ENCODE data around the gene IDI1.

DNA sequence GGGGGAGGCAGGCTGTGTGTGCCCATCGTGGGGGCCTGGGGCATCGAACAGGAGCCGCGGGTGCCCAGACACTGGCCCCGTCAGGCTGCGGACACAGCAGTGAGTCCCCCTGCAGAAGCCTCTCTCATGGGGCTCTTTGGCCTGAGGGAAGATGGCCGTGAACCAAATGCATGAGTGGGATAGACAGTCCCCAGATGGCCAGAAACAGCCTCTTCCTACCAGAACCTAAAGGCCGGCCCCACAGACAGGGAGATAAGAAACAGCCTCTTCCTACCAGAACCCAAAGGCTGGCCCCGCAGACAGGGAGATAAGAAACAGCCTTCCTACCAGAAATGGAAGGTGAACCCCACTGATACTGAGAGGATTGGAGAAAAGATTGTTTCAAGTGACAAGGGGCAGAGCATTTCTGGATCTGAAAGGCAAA, 39.8 kb downstream of the IDI1 start:
- TF ChIP-seq EZH2phosphoT487 (IDR thresholded peaks at IDR 0.05; ENCODE audit: borderline replicate concordance, low read length) (no peak), CTCF (IDR thresholded peaks at IDR 0.05; ENCODE audit: low read depth, low read length, poor library complexity, severe bottlenecking) (no peak)

Measured in DOHH2 (cell line).